ENCODE measurements around the gene MBOAT2. TPM values are rescaled to one million over a fixed set of nuclear protein-coding genes. Genes with fewer than 3 reads are reported as not detected.

The MBOAT2 gene
- total and polyA plus RNA-seq, 2 experiments from 2014 or later, result 15.9 to 22.7 TPM

DNA sequence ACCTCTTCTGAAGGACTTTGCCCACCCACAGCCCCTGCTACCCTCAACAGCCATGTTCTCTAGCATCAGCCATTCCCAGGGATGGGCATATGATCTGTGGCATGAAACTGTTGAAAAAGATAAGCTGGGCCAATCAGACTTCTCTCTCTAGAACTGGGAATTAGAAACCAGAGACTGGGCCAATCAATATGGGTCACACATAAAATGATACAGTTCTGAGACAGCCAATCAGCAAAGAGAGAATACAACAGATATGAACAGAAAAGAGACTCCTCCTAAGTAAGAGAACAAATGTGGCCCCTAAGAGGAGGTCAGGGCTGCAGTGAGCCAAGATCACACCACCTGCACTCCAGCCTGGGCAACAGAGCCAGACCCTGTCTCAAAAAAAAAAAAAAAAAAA, 168.2 kb downstream of the MBOAT2 start:
- Histone ChIP-seq H3K4me1 (ENCODE audit: insufficient read depth) (peaks cover 7% of the 10 kb centered on the region), H2AFZ (no peak overlapping the region), H3K4me3 (no peak overlapping the region), H4K20me1 (replicated peaks; ENCODE audit: insufficient read depth) (peaks cover 3% of the 10 kb centered on the region; the same call in 1 of the 2 replicates), H3K9me2 (ENCODE audit: insufficient read depth) (no peaks in the 10 kb centered on the region), H3K79me2 (replicated peaks; ENCODE audit: insufficient read depth) (peaks cover 52% of the 10 kb centered on the region), H3K27me3 (ENCODE audit: insufficient read depth) (no peaks in the 10 kb centered on the region), H3K36me3 (ENCODE audit: insufficient read depth) (no peaks in the 10 kb centered on the region), H3F3A (replicated peaks; ENCODE audit: low read depth) (no peaks in the 10 kb centered on the region), H3K27ac (ENCODE audit: low read depth) (no peak overlapping the region), H3K4me2 (no peak overlapping the region)
- H3K4me3 Mint-ChIP-seq, result no peak overlapping the region
- ATAC-seq (no peak), DNase-seq (ENCODE audit: low spot score) (no peak)
- TF ChIP-seq STAT1 (IDR thresholded peaks at IDR 0.05; ENCODE audit: unreplicated experiment), result no peak
- no peak for TF ChIP-seq EZH2 (IDR thresholded peaks at IDR 0.05; ENCODE audit: low read depth, unreplicated experiment)
- no peak for TF ChIP-seq EZH2phosphoT487 (IDR thresholded peaks at IDR 0.05; ENCODE audit: unreplicated experiment)
- TF ChIP-seq, protein P1, sequence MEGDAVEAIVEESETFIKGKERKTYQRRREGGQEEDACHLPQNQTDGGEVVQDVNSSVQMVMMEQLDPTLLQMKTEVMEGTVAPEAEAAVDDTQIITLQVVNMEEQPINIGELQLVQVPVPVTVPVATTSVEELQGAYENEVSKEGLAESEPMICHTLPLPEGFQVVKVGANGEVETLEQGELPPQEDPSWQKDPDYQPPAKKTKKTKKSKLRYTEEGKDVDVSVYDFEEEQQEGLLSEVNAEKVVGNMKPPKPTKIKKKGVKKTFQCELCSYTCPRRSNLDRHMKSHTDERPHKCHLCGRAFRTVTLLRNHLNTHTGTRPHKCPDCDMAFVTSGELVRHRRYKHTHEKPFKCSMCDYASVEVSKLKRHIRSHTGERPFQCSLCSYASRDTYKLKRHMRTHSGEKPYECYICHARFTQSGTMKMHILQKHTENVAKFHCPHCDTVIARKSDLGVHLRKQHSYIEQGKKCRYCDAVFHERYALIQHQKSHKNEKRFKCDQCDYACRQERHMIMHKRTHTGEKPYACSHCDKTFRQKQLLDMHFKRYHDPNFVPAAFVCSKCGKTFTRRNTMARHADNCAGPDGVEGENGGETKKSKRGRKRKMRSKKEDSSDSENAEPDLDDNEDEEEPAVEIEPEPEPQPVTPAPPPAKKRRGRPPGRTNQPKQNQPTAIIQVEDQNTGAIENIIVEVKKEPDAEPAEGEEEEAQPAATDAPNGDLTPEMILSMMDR (conservative IDR thresholded peaks at IDR 0.05; ENCODE audit: low read depth in 2 of 2), result no peak
- TF ChIP-seq CREB1 (CRISPR knock-in tag; IDR thresholded peaks at IDR 0.05; ENCODE audit: low read depth), result no peak
- peaks cover 6% of the 10 kb centered on the region for H3K27me3 Mint-ChIP-seq (ENCODE audit: insufficient read depth, low read depth, poor library complexity)
- H3K36me3 Mint-ChIP-seq (ENCODE audit: low read depth), result no peaks in the 10 kb centered on the region; the same call in 2 of the 3 replicates
- H3K27ac Mint-ChIP-seq, result no peak overlapping the region
- H3K4me1 Mint-ChIP-seq, result peaks cover 18% of the 10 kb centered on the region; the same call in 2 of the 3 replicates
- peaks cover 8% of the 10 kb centered on the region; the same call in 1 of the 3 replicates for H3K9me3 Mint-ChIP-seq

GRCh38 chr2:8833853-8834252, 169.6 kb downstream of the MBOAT2 start:
- Histone ChIP-seq H4K20me1 (replicated peaks; ENCODE audit: insufficient read depth) (peaks cover 3% of the 10 kb centered on the region), H3K27ac (ENCODE audit: low read depth) (no peak overlapping the region), H3K9me2 (ENCODE audit: insufficient read depth) (no peaks in the 10 kb centered on the region), H3K27me3 (ENCODE audit: insufficient read depth) (no peaks in the 10 kb centered on the region), H2AFZ (no peak overlapping the region), H3K79me2 (replicated peaks; ENCODE audit: insufficient read depth) (peaks cover 53% of the 10 kb centered on the region), H3K4me1 (ENCODE audit: insufficient read depth) (peaks cover 7% of the 10 kb centered on the region), H3K36me3 (ENCODE audit: insufficient read depth) (no peaks in the 10 kb centered on the region), H3K4me2 (no peak overlapping the region), H3F3A (replicated peaks; ENCODE audit: low read depth) (no peaks in the 10 kb centered on the region), H3K4me3 (no peak overlapping the region)
- ATAC-seq (no peak), DNase-seq (ENCODE audit: low spot score) (no peak)
- peaks cover 3% of the 10 kb centered on the region; the same call in 1 of the 3 replicates for H3K9me3 Mint-ChIP-seq
- no peak overlapping the region for H3K4me3 Mint-ChIP-seq
- peaks cover 6% of the 10 kb centered on the region for H3K27me3 Mint-ChIP-seq (ENCODE audit: insufficient read depth, low read depth, poor library complexity)
- peaks cover 18% of the 10 kb centered on the region; the same call in 2 of the 3 replicates for H3K4me1 Mint-ChIP-seq
- no peak overlapping the region for H3K27ac Mint-ChIP-seq
- H3K36me3 Mint-ChIP-seq (ENCODE audit: low read depth), result no peaks in the 10 kb centered on the region; the same call in 2 of the 3 replicates
- TF ChIP-seq POLR2AphosphoS5 (IDR thresholded peaks at IDR 0.05; ENCODE audit: low read depth) (no peak), ZNF462 (CRISPR knock-in tag; IDR thresholded peaks at IDR 0.05) (no peak), ZNF331 (CRISPR knock-in tag; IDR thresholded peaks at IDR 0.05; ENCODE audit: low read depth) (no peak), STAT1 (IDR thresholded peaks at IDR 0.05; ENCODE audit: unreplicated experiment) (no peak), ZNF114 (CRISPR knock-in tag; IDR thresholded peaks at IDR 0.05) (no peak), EZH2 (IDR thresholded peaks at IDR 0.05; ENCODE audit: low read depth, unreplicated experiment) (no peak), JUNB (IDR thresholded peaks at IDR 0.05; ENCODE audit: unreplicated experiment) (no peak)
- TF ChIP-seq, protein P2, sequence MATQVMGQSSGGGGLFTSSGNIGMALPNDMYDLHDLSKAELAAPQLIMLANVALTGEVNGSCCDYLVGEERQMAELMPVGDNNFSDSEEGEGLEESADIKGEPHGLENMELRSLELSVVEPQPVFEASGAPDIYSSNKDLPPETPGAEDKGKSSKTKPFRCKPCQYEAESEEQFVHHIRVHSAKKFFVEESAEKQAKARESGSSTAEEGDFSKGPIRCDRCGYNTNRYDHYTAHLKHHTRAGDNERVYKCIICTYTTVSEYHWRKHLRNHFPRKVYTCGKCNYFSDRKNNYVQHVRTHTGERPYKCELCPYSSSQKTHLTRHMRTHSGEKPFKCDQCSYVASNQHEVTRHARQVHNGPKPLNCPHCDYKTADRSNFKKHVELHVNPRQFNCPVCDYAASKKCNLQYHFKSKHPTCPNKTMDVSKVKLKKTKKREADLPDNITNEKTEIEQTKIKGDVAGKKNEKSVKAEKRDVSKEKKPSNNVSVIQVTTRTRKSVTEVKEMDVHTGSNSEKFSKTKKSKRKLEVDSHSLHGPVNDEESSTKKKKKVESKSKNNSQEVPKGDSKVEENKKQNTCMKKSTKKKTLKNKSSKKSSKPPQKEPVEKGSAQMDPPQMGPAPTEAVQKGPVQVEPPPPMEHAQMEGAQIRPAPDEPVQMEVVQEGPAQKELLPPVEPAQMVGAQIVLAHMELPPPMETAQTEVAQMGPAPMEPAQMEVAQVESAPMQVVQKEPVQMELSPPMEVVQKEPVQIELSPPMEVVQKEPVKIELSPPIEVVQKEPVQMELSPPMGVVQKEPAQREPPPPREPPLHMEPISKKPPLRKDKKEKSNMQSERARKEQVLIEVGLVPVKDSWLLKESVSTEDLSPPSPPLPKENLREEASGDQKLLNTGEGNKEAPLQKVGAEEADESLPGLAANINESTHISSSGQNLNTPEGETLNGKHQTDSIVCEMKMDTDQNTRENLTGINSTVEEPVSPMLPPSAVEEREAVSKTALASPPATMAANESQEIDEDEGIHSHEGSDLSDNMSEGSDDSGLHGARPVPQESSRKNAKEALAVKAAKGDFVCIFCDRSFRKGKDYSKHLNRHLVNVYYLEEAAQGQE (IDR thresholded peaks at IDR 0.05; ENCODE audit: unreplicated experiment), result no peak

Measured in GM23338 (cell line).